ENCODE measurements around the gene FBXO5. TPM values are rescaled to one million over a fixed set of nuclear protein-coding genes. Genes with fewer than 3 reads are reported as not detected.

FBXO5 gene
- total RNA-seq, 1 experiment from 2014 or later, result 47.4 TPM

DNA sequence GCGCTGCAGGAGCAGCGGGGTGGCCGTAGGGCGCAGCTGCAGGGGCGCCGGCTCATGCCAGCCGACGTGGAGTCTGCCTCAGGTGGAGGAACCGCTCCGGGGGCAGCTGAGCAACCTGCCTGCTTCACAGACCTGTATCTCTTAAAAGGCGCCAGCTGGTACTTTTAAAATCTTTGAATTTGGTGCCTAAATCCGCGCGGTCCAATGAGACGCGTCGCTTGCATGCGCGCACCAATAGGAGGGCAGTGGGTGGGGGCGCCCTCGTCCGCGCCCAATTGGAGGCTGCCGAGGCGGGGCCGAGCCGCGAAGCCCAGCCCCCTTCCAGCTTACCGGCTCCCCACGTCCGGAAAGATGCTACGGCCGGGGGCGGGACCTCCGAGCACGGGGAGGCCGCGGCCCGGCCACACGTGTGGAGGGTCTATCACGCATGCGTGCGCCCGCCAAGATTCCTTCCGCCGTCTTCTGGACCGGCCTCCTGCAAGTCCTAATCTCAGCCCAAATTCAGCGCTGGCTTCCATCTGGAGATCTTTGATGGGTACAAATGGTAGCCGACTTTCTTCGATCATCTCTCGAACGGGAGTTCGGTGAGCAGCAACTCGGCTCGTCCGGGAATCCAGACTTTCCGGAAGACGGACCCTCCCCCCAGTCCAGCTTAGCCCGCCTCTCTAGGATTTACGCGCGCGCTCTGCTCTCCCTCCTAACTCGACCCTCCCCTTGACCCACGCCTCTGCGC is at the start of gene FBXO5 (continued):
- TF ChIP-seq ZNF219 (CRISPR knock-in tag; IDR thresholded peaks at IDR 0.05; ENCODE audit: borderline replicate concordance) (no peak), PRRX2 (CRISPR knock-in tag; IDR thresholded peaks at IDR 0.05) (no peak), FOXJ3 (CRISPR knock-in tag; IDR thresholded peaks at IDR 0.05; ENCODE audit: borderline replicate concordance) (no peak), ETV6 (CRISPR knock-in tag; IDR thresholded peaks at IDR 0.05) (peak; percentile 70; the same call in 1 of the 2 replicates), ELF4 (CRISPR knock-in tag; IDR thresholded peaks at IDR 0.05; ENCODE audit: low read depth) (0 out of 2 replicates have a peak, but pooled peaks have one; percentile 55), NR1H2 (CRISPR knock-in tag; IDR thresholded peaks at IDR 0.05) (0 out of 2 replicates have a peak, but pooled peaks have one; percentile 51), ZNF138 (CRISPR knock-in tag; conservative IDR thresholded peaks at IDR 0.05) (no peak), TP53 (CRISPR knock-in tag; IDR thresholded peaks at IDR 0.05) (no peak), GABPB1 (CRISPR knock-in tag; IDR thresholded peaks at IDR 0.05) (peak; percentile 50), TEAD1 (CRISPR knock-in tag; IDR thresholded peaks at IDR 0.05) (peak; percentile 58), ATF1 (CRISPR knock-in tag; IDR thresholded peaks at IDR 0.05) (no peak), RELA (CRISPR knock-in tag; IDR thresholded peaks at IDR 0.05; ENCODE audit: borderline replicate concordance) (peak; percentile 5; the same call in 1 of the 2 replicates), OVOL2 (CRISPR knock-in tag; IDR thresholded peaks at IDR 0.05; ENCODE audit: borderline replicate concordance) (no peak), JUN (CRISPR knock-in tag; IDR thresholded peaks at IDR 0.05) (no peak), HMGA2 (CRISPR knock-in tag; IDR thresholded peaks at IDR 0.05) (no peak), FOXP1 (CRISPR knock-in tag; IDR thresholded peaks at IDR 0.05; ENCODE audit: borderline replicate concordance) (peak; percentile 51; the same call in 1 of the 2 replicates)
- TF ChIP-seq, protein P1, sequence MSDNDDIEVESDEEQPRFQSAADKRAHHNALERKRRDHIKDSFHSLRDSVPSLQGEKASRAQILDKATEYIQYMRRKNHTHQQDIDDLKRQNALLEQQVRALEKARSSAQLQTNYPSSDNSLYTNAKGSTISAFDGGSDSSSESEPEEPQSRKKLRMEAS (CRISPR knock-in tag; IDR thresholded peaks at IDR 0.05), result peak; percentile 89
- TF ChIP-seq, protein P2, sequence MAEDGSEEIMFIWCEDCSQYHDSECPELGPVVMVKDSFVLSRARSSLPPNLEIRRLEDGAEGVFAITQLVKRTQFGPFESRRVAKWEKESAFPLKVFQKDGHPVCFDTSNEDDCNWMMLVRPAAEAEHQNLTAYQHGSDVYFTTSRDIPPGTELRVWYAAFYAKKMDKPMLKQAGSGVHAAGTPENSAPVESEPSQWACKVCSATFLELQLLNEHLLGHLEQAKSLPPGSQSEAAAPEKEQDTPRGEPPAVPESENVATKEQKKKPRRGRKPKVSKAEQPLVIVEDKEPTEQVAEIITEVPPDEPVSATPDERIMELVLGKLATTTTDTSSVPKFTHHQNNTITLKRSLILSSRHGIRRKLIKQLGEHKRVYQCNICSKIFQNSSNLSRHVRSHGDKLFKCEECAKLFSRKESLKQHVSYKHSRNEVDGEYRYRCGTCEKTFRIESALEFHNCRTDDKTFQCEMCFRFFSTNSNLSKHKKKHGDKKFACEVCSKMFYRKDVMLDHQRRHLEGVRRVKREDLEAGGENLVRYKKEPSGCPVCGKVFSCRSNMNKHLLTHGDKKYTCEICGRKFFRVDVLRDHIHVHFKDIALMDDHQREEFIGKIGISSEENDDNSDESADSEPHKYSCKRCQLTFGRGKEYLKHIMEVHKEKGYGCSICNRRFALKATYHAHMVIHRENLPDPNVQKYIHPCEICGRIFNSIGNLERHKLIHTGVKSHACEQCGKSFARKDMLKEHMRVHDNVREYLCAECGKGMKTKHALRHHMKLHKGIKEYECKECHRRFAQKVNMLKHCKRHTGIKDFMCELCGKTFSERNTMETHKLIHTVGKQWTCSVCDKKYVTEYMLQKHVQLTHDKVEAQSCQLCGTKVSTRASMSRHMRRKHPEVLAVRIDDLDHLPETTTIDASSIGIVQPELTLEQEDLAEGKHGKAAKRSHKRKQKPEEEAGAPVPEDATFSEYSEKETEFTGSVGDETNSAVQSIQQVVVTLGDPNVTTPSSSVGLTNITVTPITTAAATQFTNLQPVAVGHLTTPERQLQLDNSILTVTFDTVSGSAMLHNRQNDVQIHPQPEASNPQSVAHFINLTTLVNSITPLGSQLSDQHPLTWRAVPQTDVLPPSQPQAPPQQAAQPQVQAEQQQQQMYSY (CRISPR knock-in tag; IDR thresholded peaks at IDR 0.05), result peak; percentile 77
- TF ChIP-seq, protein P3, sequence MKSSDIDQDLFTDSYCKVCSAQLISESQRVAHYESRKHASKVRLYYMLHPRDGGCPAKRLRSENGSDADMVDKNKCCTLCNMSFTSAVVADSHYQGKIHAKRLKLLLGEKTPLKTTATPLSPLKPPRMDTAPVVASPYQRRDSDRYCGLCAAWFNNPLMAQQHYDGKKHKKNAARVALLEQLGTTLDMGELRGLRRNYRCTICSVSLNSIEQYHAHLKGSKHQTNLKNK (CRISPR knock-in tag; IDR thresholded peaks at IDR 0.05), result 0 out of 2 replicates have a peak, but pooled peaks have one; percentile 22
- TF ChIP-seq, protein P4, sequence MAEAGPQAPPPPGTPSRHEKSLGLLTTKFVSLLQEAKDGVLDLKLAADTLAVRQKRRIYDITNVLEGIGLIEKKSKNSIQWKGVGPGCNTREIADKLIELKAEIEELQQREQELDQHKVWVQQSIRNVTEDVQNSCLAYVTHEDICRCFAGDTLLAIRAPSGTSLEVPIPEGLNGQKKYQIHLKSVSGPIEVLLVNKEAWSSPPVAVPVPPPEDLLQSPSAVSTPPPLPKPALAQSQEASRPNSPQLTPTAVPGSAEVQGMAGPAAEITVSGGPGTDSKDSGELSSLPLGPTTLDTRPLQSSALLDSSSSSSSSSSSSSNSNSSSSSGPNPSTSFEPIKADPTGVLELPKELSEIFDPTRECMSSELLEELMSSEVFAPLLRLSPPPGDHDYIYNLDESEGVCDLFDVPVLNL (CRISPR knock-in tag; IDR thresholded peaks at IDR 0.05; ENCODE audit: borderline replicate concordance, low read depth), result peak; percentile 90
- TF ChIP-seq, protein P5, sequence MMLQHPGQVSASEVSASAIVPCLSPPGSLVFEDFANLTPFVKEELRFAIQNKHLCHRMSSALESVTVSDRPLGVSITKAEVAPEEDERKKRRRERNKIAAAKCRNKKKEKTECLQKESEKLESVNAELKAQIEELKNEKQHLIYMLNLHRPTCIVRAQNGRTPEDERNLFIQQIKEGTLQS (CRISPR knock-in tag; conservative IDR thresholded peaks at IDR 0.05), result no peak
- TF ChIP-seq, protein P6, sequence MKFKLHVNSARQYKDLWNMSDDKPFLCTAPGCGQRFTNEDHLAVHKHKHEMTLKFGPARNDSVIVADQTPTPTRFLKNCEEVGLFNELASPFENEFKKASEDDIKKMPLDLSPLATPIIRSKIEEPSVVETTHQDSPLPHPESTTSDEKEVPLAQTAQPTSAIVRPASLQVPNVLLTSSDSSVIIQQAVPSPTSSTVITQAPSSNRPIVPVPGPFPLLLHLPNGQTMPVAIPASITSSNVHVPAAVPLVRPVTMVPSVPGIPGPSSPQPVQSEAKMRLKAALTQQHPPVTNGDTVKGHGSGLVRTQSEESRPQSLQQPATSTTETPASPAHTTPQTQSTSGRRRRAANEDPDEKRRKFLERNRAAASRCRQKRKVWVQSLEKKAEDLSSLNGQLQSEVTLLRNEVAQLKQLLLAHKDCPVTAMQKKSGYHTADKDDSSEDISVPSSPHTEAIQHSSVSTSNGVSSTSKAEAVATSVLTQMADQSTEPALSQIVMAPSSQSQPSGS (CRISPR knock-in tag; IDR thresholded peaks at IDR 0.05; ENCODE audit: borderline replicate concordance, low read depth), result no peak
- TF ChIP-seq, protein P7, sequence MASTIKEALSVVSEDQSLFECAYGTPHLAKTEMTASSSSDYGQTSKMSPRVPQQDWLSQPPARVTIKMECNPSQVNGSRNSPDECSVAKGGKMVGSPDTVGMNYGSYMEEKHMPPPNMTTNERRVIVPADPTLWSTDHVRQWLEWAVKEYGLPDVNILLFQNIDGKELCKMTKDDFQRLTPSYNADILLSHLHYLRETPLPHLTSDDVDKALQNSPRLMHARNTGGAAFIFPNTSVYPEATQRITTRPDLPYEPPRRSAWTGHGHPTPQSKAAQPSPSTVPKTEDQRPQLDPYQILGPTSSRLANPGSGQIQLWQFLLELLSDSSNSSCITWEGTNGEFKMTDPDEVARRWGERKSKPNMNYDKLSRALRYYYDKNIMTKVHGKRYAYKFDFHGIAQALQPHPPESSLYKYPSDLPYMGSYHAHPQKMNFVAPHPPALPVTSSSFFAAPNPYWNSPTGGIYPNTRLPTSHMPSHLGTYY (CRISPR knock-in tag; IDR thresholded peaks at IDR 0.05), result no peak

Measured in WTC11 (cell line).